Keratinocyte (primary cell): Measurements from ENCODE around the gene RETREG1. TPM values are rescaled to one million over a fixed set of nuclear protein-coding genes. Genes with fewer than 3 reads are reported as not detected.

Experiments
- DNase-seq: peaks from one replicate; pipeline ENCODE4 v3.0.0-alpha.2; 2011; ENCODE audit warnings: low read depth, missing footprints, low spot score
- FAIRE-seq: peaks from 2 replicates; lab custom pipeline; 2011; peaks lifted over from hg19 to GRCh38; lab: Jason Lieb, UNC
- H2AFZ ChIP-seq: 2 replicates; pipeline ENCODE4 v1.6.0; 2012; ENCODE audit warnings: low read length, control low read depth, inconsistent platforms; ENCODE audit not compliant: control insufficient read depth
- H3K27ac ChIP-seq: 2 replicates; pipeline ENCODE4 v1.5.1; 2011; ENCODE audit warnings: low read length; ENCODE audit not compliant: control insufficient read depth, insufficient read depth
- H3K27me3 ChIP-seq: 3 replicates; pipeline ENCODE4 v1.6.0; 2011; ENCODE audit warnings: low read length; ENCODE audit not compliant: control insufficient read depth, insufficient read depth; ENCODE audit errors: extremely low read depth
- H3K36me3 ChIP-seq, 2 experiments: 2 replicates in 1 of 2; 3 replicates in 1 of 2; pipeline ENCODE4 v1.5.1; 2011; ENCODE audit warnings: low read length in 2 of 2, mild to moderate bottlenecking in 1 of 2; ENCODE audit not compliant: control insufficient read depth in 2 of 2, insufficient read depth in 2 of 2; ENCODE audit errors: extremely low read depth in 1 of 2
- H3K4me1 ChIP-seq: 3 replicates; pipeline ENCODE4 v1.5.1; 2011; ENCODE audit warnings: low read length; ENCODE audit not compliant: control insufficient read depth, insufficient read depth; ENCODE audit errors: extremely low read depth
- H3K4me2 ChIP-seq: 3 replicates; pipeline ENCODE4 v1.6.0; 2011; ENCODE audit warnings: low read depth, low read length; ENCODE audit not compliant: control insufficient read depth, insufficient read depth; ENCODE audit errors: extremely low read depth
- H3K4me3 ChIP-seq, 3 experiments: fragments of 200-600 bp in 1 of 3; sonication (generic) in 1 of 3; 2 replicates in 2 of 3; 3 replicates in 1 of 3; pipeline ENCODE4 v1.5.1; 2011 to 2016; ENCODE audit warnings: low read length in 3 of 3, mild to moderate bottlenecking in 3 of 3, control low read depth in 2 of 3, inconsistent platforms in 1 of 3, low read depth in 1 of 3, mixed read lengths in 1 of 3, mixed run types in 1 of 3, moderate library complexity in 1 of 3; ENCODE audit not compliant: control insufficient read depth in 2 of 3, insufficient read depth in 2 of 3; ENCODE audit errors: extremely low read depth in 1 of 3
- H3K79me2 ChIP-seq: 2 replicates; pipeline ENCODE4 v1.6.0; 2012; ENCODE audit warnings: low read length; ENCODE audit not compliant: control insufficient read depth, insufficient read depth
- H3K9ac ChIP-seq: 3 replicates; pipeline ENCODE4 v1.6.0; 2011; ENCODE audit warnings: low read length; ENCODE audit not compliant: control insufficient read depth, insufficient read depth; ENCODE audit errors: extremely low read depth
- H3K9me1 ChIP-seq: 3 replicates; pipeline ENCODE4 v1.6.0; 2011; ENCODE audit warnings: low read length; ENCODE audit not compliant: control insufficient read depth, insufficient read depth; ENCODE audit errors: extremely low read depth
- H3K9me3 ChIP-seq: 2 replicates; pipeline ENCODE4 v1.5.1; 2012; ENCODE audit warnings: low read depth, low read length; ENCODE audit not compliant: control insufficient read depth
- H4K20me1 ChIP-seq: 3 replicates; pipeline ENCODE4 v1.6.0; 2011; ENCODE audit warnings: low read length; ENCODE audit not compliant: control insufficient read depth, insufficient read depth; ENCODE audit errors: extremely low read depth
- EZH2 ChIP-seq: IDR thresholded peaks from one replicate; pipeline ENCODE4 v1.6.1; 2012; ENCODE audit warnings: inconsistent platforms, mild to moderate bottlenecking, low read length, moderate library complexity
- dilution Hi-C: fragments of 300-500 bp; cut with MboI; formaldehyde crosslinking; loops from one replicate; pipeline ENCODE4 v1.7.0; 2020; ENCODE audit warnings: low sequenced_read_pairs; ENCODE audit not compliant: extremely low pct_ligation_motif_present
- polyA plus RNA-seq, 5 experiments: library from polyadenylated mRNA; depleted of rRNA in 3 of 5; stranded (reverse) in 3 of 5; stranded (forward) in 1 of 5; unstranded in 1 of 5; fragments of >200 nt; gene quantifications; 1 replicate in 1 of 5; 2 replicates in 3 of 5; 3 replicates in 1 of 5; pipeline versions ENCODE4 v1.2.1 to v1.2.3, GENCODE V29; 2011 to 2012; ENCODE audit warnings: missing spikeins in 2 of 5, low read depth in 1 of 5, low replicate concordance in 1 of 5
- TF ChIP-seq, protein P1 (sequence below), 3 experiments: IDR thresholded peaks in 1 of 3; conservative IDR thresholded peaks in 1 of 3; optimal IDR thresholded peaks in 1 of 3; 2 replicates in 2 of 3; 3 replicates in 1 of 3; pipeline versions ENCODE3 to v1.5.1; 2011; ENCODE audit warnings: low read length in 3 of 3, mild to moderate bottlenecking in 3 of 3, moderate library complexity in 2 of 3, control low read depth in 1 of 3, inconsistent platforms in 1 of 3; ENCODE audit not compliant: insufficient read depth in 2 of 3; ENCODE audit errors: extremely low read depth in 1 of 3

Gene RETREG1
- polyA plus RNA-seq, 1 donor (not counting 4 experiments of a cell fraction or from before 2014, with no cell fraction given): 7.4 TPM

- Histone ChIP-seq H3K4me2 (no peak overlapping the region), H2AFZ (no peak overlapping the region), H3K36me3 (peaks cover 11 to 13% of the 10 kb centered on the region in 2 experiments), H3K27me3 (no peaks in the 10 kb centered on the region), H3K4me3 (no peak overlapping the region), H3K9me3 (no peaks in the 10 kb centered on the region), H3K79me2 (no peaks in the 10 kb centered on the region), H4K20me1 (no peaks in the 10 kb centered on the region), H3K9me1 (no peaks in the 10 kb centered on the region), H3K4me1 (peaks cover 4% of the 10 kb centered on the region), H3K9ac (no peak overlapping the region), H3K27ac (no peak overlapping the region)
- no peak for TF ChIP-seq EZH2
- TF ChIP-seq, protein P1, sequence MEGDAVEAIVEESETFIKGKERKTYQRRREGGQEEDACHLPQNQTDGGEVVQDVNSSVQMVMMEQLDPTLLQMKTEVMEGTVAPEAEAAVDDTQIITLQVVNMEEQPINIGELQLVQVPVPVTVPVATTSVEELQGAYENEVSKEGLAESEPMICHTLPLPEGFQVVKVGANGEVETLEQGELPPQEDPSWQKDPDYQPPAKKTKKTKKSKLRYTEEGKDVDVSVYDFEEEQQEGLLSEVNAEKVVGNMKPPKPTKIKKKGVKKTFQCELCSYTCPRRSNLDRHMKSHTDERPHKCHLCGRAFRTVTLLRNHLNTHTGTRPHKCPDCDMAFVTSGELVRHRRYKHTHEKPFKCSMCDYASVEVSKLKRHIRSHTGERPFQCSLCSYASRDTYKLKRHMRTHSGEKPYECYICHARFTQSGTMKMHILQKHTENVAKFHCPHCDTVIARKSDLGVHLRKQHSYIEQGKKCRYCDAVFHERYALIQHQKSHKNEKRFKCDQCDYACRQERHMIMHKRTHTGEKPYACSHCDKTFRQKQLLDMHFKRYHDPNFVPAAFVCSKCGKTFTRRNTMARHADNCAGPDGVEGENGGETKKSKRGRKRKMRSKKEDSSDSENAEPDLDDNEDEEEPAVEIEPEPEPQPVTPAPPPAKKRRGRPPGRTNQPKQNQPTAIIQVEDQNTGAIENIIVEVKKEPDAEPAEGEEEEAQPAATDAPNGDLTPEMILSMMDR (optimal IDR thresholded peaks at IDR 0.05 in 1 of 3, IDR thresholded peaks at IDR 0.05 in 1 of 3, conservative IDR thresholded peaks at IDR 0.05 in 1 of 3; ENCODE audit: extremely low read depth in 1 of 3, insufficient read depth in 2 of 3, low read length in 3 of 3): no peak
- FAIRE-seq (no peak), DNase-seq (no peak)
- dilution Hi-C loops: no loop called here
Measured at GRCh38 chr5:16660982-16661381, 44.2 kb upstream of the RETREG1 start.

DNA sequence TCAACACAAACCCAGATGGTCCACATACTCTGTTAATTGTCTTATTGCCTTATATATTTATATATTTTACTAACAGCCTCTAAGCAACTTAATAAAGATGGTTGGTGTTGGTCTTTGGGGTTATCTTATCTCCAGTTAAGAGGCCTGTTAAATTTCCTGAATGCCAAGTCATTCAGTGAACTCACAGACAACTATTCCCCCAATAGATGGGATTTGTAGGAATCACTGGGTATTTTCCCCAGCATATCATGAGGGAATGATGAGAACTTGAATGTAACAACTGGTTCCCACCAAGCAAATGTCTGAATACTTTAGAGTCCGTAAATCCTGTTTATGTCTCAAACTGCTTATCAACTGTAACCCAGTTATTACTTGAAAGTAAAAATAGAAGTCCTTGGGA is 42.7 kb upstream of the RETREG1 start:
- H3K9me3 ChIP-seq: no peaks in the 10 kb centered on the region

More for the DNA sequence above, 42.7 kb upstream of the RETREG1 start:
- Histone ChIP-seq H3K4me2 (no peak overlapping the region), H3K4me1 (peaks cover 4% of the 10 kb centered on the region), H3K27me3 (no peaks in the 10 kb centered on the region), H3K4me3 (no peak overlapping the region), H3K36me3 (peaks cover 5 to 6% of the 10 kb centered on the region in 2 experiments), H3K9ac (no peak overlapping the region), H3K79me2 (no peaks in the 10 kb centered on the region), H3K27ac (no peak overlapping the region), H4K20me1 (no peaks in the 10 kb centered on the region), H2AFZ (no peak overlapping the region), H3K9me1 (no peaks in the 10 kb centered on the region)
- DNase-seq (no peak), FAIRE-seq (no peak)
- dilution Hi-C loops: no loop called here
- no peak for TF ChIP-seq EZH2
- TF ChIP-seq, protein P1 (optimal IDR thresholded peaks at IDR 0.05 in 1 of 3, IDR thresholded peaks at IDR 0.05 in 1 of 3, conservative IDR thresholded peaks at IDR 0.05 in 1 of 3; ENCODE audit: extremely low read depth in 1 of 3, insufficient read depth in 2 of 3, low read length in 3 of 3): no peak
